Omental fat pad (tissue), 4 donors: ENCODE results near the gene CNIH4. TPM values are rescaled to one million over a fixed set of nuclear protein-coding genes. Genes with fewer than 3 reads are reported as not detected.
A peak's percentile ranks its signal among the peaks of the same experiment; 100 is the strongest.

Experiments
- ATAC-seq: fragments of 150-250 bp; one replicate; pipeline ENCODE4 v1.9.1; 2016; ENCODE audit warnings: mild to moderate bottlenecking, moderate library complexity; ENCODE audit not compliant: low FRiP score
- DNase-seq: peaks from one replicate; pipeline ENCODE4 v3.0.0-alpha.2; 2019; ENCODE audit warnings: low spot score
- total RNA-seq, 4 donors: library from RNA; depleted of rRNA; stranded (reverse); fragments of >200 nt; gene quantifications; one replicate each; pipeline ENCODE4 v1.1.0, GENCODE V29; 2016
- TF ChIP-seq, protein P1 (sequence below), 3 donors: fragments of 450-650 bp; IDR thresholded peaks; one replicate each; pipeline ENCODE4 v1.5.1; 2016 to 2017; ENCODE audit warnings: antibody characterized with exemption in 3 of 3, mild to moderate bottlenecking in 3 of 3, moderate library complexity in 2 of 3

CNIH4 gene
- total RNA-seq, 4 donors from 2014 or later, result 32.2 to 63.8 (median 35.7) TPM

DNA sequence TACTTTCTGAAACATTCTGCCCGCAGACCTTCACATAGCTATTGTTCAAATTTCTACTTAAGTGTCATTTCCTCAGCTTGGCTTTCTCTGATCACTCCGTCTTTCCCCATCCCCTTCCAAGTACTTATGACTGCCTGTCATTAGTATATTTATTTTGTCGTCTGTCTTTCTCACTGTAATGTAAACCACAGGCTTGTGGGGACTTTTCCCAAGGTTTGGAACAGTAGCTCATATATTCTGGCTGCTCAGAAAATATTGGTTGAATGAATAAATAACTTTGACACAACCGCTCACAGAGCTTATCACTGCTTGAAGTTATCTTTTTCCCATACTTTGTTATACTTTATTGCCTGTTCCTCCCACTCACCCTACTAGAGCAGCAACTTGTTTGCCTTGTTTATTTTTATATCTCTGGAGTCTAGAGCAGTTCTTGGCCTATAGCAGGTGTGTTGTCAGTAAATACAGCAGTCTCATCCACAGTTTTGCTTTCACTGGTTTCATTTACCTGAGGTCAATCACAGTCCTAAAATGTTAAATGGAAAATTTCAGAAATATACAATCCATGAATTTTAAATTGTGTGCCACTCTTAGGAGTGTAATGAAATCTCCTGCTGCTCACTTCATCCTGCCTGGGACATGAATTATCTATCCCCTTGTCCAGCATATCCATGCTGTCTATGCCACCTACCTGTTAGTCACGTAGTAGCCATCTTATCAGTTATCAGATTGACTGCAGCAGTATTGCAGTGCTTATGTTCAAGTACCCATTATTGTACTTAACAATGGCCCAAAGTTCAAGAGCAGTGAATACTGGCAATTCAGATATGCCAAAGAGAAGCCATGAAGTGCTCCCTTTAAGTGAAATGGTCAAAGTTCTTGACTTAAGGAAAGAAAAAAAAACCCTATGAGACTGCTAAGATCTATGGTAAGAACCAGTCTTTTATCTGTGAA is 2.4 kb upstream of the CNIH4 start:
- TF ChIP-seq, protein P1, sequence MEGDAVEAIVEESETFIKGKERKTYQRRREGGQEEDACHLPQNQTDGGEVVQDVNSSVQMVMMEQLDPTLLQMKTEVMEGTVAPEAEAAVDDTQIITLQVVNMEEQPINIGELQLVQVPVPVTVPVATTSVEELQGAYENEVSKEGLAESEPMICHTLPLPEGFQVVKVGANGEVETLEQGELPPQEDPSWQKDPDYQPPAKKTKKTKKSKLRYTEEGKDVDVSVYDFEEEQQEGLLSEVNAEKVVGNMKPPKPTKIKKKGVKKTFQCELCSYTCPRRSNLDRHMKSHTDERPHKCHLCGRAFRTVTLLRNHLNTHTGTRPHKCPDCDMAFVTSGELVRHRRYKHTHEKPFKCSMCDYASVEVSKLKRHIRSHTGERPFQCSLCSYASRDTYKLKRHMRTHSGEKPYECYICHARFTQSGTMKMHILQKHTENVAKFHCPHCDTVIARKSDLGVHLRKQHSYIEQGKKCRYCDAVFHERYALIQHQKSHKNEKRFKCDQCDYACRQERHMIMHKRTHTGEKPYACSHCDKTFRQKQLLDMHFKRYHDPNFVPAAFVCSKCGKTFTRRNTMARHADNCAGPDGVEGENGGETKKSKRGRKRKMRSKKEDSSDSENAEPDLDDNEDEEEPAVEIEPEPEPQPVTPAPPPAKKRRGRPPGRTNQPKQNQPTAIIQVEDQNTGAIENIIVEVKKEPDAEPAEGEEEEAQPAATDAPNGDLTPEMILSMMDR (IDR thresholded peaks at IDR 0.05), result no peak

GRCh38 chr1:224357626-224358124 is 996 bp downstream of the CNIH4 start:
- DNase-seq, result no peak
- ATAC-seq, result peak; percentile 47
- TF ChIP-seq, protein P1 (IDR thresholded peaks at IDR 0.05), result no peak

More for the DNA sequence above, 2.4 kb upstream of the CNIH4 start:
- no peak for DNase-seq
- ATAC-seq, result no peak

GRCh38 chr1:224358237-224358636 is 1.6 kb downstream of the CNIH4 start:
- DNase-seq (no peak), ATAC-seq (no peak)
- TF ChIP-seq, protein P1 (IDR thresholded peaks at IDR 0.05), result no peak

DNA sequence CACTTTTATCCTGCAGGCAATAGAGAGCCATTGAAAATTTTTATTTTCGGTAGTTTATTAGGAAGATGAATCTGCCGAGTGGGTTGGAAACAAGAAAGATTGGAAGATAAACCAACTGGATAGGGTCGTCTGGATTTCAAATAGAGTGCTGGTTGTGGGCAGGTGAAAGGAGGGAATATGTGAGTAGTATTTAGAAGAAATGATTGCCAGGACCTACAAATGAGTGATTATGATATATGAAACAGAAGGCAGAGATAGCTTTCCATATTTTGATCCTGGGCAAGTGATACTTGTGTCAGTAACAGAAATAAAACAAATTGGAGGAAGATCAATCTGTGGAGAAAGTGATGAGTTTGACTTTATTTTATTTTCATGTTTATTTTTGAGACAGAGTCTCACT is 2.5 kb downstream of the CNIH4 start:
- DNase-seq (no peak), ATAC-seq (no peak)
- TF ChIP-seq, protein P1 (IDR thresholded peaks at IDR 0.05), result no peak

DNA sequence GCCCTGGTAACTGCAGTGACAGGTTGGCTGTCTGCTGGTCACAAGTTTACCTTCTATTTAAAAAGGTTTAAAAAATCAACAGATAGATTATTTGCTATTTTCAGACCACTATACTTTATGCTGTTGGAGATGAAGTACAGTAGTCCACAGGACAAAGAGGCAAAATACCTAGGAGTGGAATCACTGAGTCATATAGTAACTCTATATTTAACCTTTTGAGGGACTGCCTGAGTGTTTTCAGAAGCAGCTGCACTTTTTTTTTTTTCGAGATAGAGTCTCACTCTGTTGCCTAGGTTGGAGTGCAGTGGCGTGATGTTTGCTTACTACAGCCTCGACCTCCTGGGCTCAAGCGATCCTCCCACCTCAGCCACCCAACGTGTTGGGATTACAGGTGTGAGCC is 11.7 kb downstream of the CNIH4 start:
- TF ChIP-seq, protein P1 (IDR thresholded peaks at IDR 0.05), result no peak
- DNase-seq, result no peak
- ATAC-seq, result no peak

GRCh38 chr1:224373008-224373590 is 16.4 kb downstream of the CNIH4 start:
- ATAC-seq, result no peak
- TF ChIP-seq, protein P1 (IDR thresholded peaks at IDR 0.05), result no peak

More at GRCh38 chr1:224373008-224373590, 16.4 kb downstream of the CNIH4 start:
- DNase-seq, result no peak
